ENCODE measurements around the gene MTMR11.

DNA sequence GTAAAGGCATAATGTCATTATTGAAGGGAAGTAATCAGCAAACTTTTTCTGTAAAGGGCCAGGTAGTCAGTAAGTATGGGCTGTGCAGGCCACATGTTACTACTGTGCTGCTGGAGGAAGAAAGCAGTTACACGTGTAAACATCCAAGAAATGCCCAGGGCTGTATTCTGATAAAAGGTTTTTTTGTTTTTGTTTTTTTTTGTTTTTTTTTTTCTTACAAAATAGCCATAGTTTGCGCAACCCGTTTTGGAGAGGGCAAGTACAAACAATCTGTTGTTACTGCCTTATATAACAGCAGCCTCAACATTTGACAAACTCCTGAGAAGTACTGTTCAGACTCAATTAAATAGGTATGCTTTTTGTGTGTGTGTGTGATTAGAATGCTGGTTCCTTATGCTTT lies 26.7 kb upstream of the MTMR11 start:
- TF ChIP-seq CTCF (conservative IDR thresholded peaks at IDR 0.05 in 1 of 2, IDR thresholded peaks at IDR 0.05 in 1 of 2; ENCODE audit: low read depth in 1 of 2, low read length in 2 of 2) (no peak), EZH2 (IDR thresholded peaks at IDR 0.05; ENCODE audit: low read length, missing control alignments) (no peak)
